Ovary (tissue), 9 donors: ENCODE results near the gene FZD7. TPM values are rescaled to one million over a fixed set of nuclear protein-coding genes. Genes with fewer than 3 reads are reported as not detected.

Experiments used
- DNase-seq, 5 donors: peaks; one replicate each; pipeline ENCODE4 v3.0.0-alpha.2; 2019 to 2020
- H3K27ac ChIP-seq, 2 donors: fragments of 200-600 bp; one replicate each; pipeline versions ENCODE4 v1.5.1 to v1.8.0; 2019 to 2022
- H3K27me3 ChIP-seq: fragments of 200-600 bp; one replicate; pipeline ENCODE4 v1.8.0; 2022
- H3K36me3 ChIP-seq: fragments of 200-600 bp; sonication (generic); one replicate; pipeline ENCODE4 v1.5.1; 2019
- H3K4me1 ChIP-seq: one replicate; pipeline ENCODE4 v1.8.1; 2013; ENCODE audit warnings: mild to moderate bottlenecking, moderate library complexity; ENCODE audit not compliant: insufficient read depth
- H3K4me3 ChIP-seq: fragments of 200-600 bp; sonication (generic); one replicate; pipeline ENCODE4 v1.5.1; 2017
- H3K9me3 ChIP-seq, 2 donors: fragments of 200-600 bp in 1 of 2; sonication (generic) in 1 of 2; one replicate each; pipeline versions ENCODE4 v1.5.1 to v1.8.1; 2013 to 2019; ENCODE audit warnings: mild to moderate bottlenecking in 1 of 2, moderate library complexity in 1 of 2
- EP300 ChIP-seq: sonication (generic); formaldehyde crosslinking; IDR thresholded peaks from one replicate; pipeline ENCODE4 v1.6.1; 2017; ENCODE audit warnings: antibody characterized with exemption
- POLR2A ChIP-seq: fragments of 450-650 bp; IDR thresholded peaks from one replicate; pipeline ENCODE4 v1.6.1; 2017; ENCODE audit warnings: antibody characterized with exemption, mild to moderate bottlenecking, moderate library complexity
- WGBS, 3 donors: extraction: QIAGEN DNeasy Blood & Tissue Kit in 1 of 3; methylation state at CpG; one replicate each; pipeline versions ENCODE4 v1.1.5 to v1.1.7; 2013 to 2017; 5-methylcytosine and 5-hydroxymethylcytosine counted together
- intact Hi-C, 4 donors: fragments of 100-400 bp; cut with DNase I; formaldehyde crosslinking; loops; one replicate each; pipeline versions ENCODE4 v1.11.0 to v1.15.1; 2022 to 2023
- polyA plus RNA-seq, 2 donors: library from polyadenylated mRNA; stranded (reverse); fragments of 200-250 nt in 1 of 2; fragments of 350-450 nt in 1 of 2; fragmentation: Illumina TruSeq in 1 of 2; extraction: RNeasy Lipid Tissue Mini Kit (QIAGEN cat#74804) in 1 of 2; gene quantifications; one replicate each; pipeline ENCODE4 v1.2.3, GENCODE V29; 2013 to 2014
- total RNA-seq, 7 donors: library from RNA; depleted of rRNA in 2 of 7; stranded (reverse); fragments of >200 nt in 2 of 7; fragmentation: NEBNext Ultra II Directional in 3 of 7; extraction: Animal tissue kit (Norgen Biotek cat#: 25700) in 3 of 7; gene quantifications; one replicate each; pipeline versions ENCODE4 v1.1.0 to v1.2.4, GENCODE V29; 2016 to 2023
- TF ChIP-seq, protein P1 (sequence below), 3 donors: fragments of 450-650 bp in 2 of 3; fragments of 200-600 bp in 1 of 3; IDR thresholded peaks; one replicate each; pipeline versions ENCODE4 v1.5.1 to v1.8.0; 2016 to 2022; ENCODE audit warnings: antibody characterized with exemption in 3 of 3, mild to moderate bottlenecking in 1 of 3
- donor health status: DM: no; HTN: no; CAD: no; lungs with moderate emphysema.
- donor health status: DM: no; HTN: no; CAD: no.
- donor health status: Bipolar disorder and iron deficiency.
- donor health status: DM: yes; HTN: yes; CAD: no.
- donor health status: DM: no; HTN: no; CAD: no.
- donor health status: DM: yes; HTN: yes; CAD: no.

Gene FZD7
- total and polyA plus RNA-seq, 9 donors = 18.4 to 56.3 (median 34.8) TPM

DNA sequence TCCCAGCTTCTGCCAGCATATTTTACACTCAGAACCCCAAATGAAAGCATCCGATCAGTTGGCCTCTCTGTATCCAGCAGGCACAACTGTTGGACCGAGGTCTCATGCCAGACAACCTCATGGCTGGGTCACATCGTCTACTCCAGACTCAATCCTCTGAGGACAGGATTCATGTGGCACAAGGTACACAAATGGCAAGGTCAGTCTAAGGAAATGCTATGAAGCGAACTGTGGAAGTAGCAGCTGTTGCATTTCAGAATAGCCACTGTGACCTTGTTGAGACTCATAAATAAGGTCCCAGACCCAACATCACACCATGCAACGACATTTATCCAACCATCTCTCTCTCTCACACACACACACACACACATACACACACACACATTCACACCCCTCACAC lies 7.1 kb upstream of the FZD7 start:
- no peaks in the 10 kb centered on the region for H3K27me3 ChIP-seq
- H3K27ac ChIP-seq = no peak overlapping the region
- H3K36me3 ChIP-seq = no peaks in the 10 kb centered on the region
- no peaks in the 10 kb centered on the region for H3K4me1 ChIP-seq
- intact Hi-C loops = no loop called here
- WGBS, 3 donors = 70 to 80% (median 76%) methylated on average over 5 of the region's 5 CpGs
- H3K9me3 ChIP-seq = no peaks in the 10 kb centered on the region
- DNase-seq = no peak
- no peak overlapping the region for H3K4me3 ChIP-seq
- TF ChIP-seq EP300 (no peak), POLR2A (no peak)
- TF ChIP-seq, protein P1, sequence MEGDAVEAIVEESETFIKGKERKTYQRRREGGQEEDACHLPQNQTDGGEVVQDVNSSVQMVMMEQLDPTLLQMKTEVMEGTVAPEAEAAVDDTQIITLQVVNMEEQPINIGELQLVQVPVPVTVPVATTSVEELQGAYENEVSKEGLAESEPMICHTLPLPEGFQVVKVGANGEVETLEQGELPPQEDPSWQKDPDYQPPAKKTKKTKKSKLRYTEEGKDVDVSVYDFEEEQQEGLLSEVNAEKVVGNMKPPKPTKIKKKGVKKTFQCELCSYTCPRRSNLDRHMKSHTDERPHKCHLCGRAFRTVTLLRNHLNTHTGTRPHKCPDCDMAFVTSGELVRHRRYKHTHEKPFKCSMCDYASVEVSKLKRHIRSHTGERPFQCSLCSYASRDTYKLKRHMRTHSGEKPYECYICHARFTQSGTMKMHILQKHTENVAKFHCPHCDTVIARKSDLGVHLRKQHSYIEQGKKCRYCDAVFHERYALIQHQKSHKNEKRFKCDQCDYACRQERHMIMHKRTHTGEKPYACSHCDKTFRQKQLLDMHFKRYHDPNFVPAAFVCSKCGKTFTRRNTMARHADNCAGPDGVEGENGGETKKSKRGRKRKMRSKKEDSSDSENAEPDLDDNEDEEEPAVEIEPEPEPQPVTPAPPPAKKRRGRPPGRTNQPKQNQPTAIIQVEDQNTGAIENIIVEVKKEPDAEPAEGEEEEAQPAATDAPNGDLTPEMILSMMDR (IDR thresholded peaks at IDR 0.05) = no peak

DNA sequence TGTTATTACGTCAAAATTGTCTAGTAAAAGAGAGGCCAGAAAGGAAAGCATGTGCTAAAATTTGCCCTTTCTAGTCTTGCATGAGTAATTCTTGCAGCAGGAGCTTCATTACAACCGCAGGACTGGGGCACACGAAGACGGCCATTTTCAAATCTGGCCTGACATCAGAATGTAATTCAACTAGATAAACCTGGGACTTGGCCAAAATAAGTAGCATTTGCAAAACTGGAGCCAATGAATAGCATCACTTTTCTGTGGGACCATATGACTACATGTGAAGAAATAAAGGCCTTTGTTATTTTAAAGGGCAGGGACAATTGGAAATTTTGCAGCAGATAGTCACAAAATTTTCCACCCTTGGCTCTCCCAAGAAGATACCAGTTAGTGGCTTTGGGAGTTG lies 3.0 kb upstream of the FZD7 start:
- WGBS, 3 donors = 78 to 95% (median 88%) methylated on average over 4 of the region's 4 CpGs

DNA sequence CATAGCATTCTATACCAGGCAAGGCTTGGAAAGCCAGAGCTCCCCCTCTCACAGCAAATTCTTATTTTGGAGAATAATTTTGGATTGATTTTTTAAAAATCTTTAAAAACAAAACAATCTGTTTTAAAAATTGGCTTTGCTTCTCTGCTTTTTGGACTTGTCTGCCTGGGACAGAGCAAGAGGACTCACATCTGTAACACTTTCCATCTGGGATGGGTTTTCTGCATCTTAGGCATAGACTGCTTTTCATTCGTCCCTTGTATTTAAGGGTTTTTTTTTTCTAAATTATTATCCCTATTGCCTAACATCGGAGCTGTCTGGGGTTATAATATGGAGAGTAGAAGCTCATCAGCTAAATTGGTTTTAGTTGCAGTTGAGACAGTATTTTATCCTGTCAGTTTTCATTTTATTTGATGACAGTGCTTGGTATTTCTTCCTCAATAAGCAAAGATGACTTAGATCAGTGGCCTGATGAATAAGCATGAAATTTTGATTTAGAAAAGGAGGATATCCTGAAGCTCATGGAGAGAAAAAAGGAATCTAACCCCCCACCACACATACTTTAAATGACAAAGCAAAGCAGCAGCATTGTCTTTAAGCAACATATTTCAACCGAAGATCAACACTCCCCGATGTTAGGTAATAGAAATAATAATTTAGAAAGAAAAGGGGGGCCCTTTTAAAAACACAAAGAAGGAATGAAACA lies 2.3 kb upstream of the FZD7 start:
- Histone ChIP-seq H3K27me3 (no peaks in the 10 kb centered on the region), H3K9me3 (no peaks in the 10 kb centered on the region), H3K4me3 (no peak overlapping the region), H3K4me1 (peaks cover 11% of the 10 kb centered on the region), H3K36me3 (no peaks in the 10 kb centered on the region), H3K27ac (peak overlapping the region in 1 of 2 donors; percentile 95)
- intact Hi-C loops = loop anchor here in 2 of 4 donors (5.0 to 10.0 kb wide), 2 partner anchors 177 to 234 kb away; no protein-coding TSS in a partner anchor
- WGBS, 3 donors = 35 to 44% (median 37%) methylated on average over 4 of the region's 4 CpGs
- no peak for TF ChIP-seq POLR2A
- TF ChIP-seq, protein P1 (IDR thresholded peaks at IDR 0.05) = no peak
- TF ChIP-seq EP300 = no peak
- DNase-seq = no peak

More for the DNA sequence above, 3.0 kb upstream of the FZD7 start:
- H3K27ac ChIP-seq = peak overlapping the region in 1 of 2 donors; percentile 95
- no peaks in the 10 kb centered on the region for H3K9me3 ChIP-seq
- no peak for DNase-seq
- no peaks in the 10 kb centered on the region for H3K36me3 ChIP-seq
- peaks cover 6% of the 10 kb centered on the region for H3K4me1 ChIP-seq
- H3K4me3 ChIP-seq = no peak overlapping the region
- no peaks in the 10 kb centered on the region for H3K27me3 ChIP-seq
- intact Hi-C loops = loop anchor here in 2 of 4 donors (5.0 to 10.0 kb wide), 2 partner anchors 176 to 233 kb away; no protein-coding TSS in a partner anchor
- TF ChIP-seq EP300 (no peak), POLR2A (no peak)
- TF ChIP-seq, protein P1 (IDR thresholded peaks at IDR 0.05) = no peak

DNA sequence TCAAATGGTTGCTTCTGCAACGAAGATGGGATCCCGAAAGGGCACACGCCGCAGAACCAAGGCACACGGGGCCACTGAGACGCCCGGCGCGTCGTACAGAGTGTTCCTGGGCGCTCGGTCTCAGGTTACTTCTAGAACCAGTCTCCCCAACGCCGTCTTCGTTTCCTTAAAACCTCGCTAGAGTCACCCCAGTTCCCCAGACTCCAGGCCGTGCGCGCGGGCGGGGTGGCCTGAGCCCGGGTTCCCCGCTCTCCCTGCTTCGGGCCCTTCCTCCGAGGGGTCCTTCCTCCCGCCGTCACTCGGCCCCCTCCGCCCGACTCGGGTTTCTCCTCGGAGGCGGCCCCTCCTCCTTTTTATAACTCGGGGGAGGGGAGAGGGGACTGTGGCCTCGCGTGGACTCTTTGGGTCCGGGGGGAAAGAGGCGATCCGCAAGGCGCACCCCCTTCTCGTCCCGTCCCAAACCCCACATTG lies 774 bp upstream of the FZD7 start:
- DNase-seq = peak; percentile 75 to 84 (median 78)
- Histone ChIP-seq H3K27me3 (no peaks in the 10 kb centered on the region), H3K27ac (peak overlapping the region; percentile 93 to 95), H3K9me3 (no peaks in the 10 kb centered on the region), H3K4me1 (peaks cover 12% of the 10 kb centered on the region), H3K36me3 (no peaks in the 10 kb centered on the region), H3K4me3 (peak overlapping the region; percentile 77)
- TF ChIP-seq, protein P1 (IDR thresholded peaks at IDR 0.05) = no peak
- TF ChIP-seq EP300 (no peak), POLR2A (no peak)
- 0 to 2% (median 0%) methylated on average over 38 to 42 of the region's 42 CpGs for WGBS, 3 donors
- intact Hi-C loops = loop anchor here in 2 of 4 donors (5.0 to 10.0 kb wide), 2 partner anchors 178 to 236 kb away; no protein-coding TSS in a partner anchor
